ENCODE results near the gene RFX2. TPM values are rescaled to one million over a fixed set of nuclear protein-coding genes. Genes with fewer than 3 reads are reported as not detected.

RFX2 gene
- total and polyA plus RNA-seq, 12 donors: 2.3 to 10.4 (median 4.6) TPM

DNA sequence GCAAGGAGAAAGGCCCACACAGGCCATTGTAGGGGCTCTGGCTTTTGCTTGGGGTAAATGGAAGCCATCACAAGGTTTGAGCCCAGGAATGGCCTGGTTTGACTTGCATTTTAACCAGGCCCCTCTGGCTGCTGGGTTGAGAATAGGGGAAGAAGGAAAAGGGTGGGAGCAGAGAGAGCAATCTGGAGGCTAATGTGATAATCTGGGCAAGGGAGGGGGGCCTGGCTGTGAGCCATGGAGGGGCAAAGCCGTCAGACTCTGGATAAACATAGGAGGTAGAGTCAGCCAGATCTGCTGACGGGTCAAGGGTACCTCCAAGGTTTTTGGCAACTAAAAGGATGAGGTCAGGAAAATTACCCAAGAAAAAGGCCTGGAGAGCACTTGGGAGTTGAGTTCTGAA, 41.6 kb downstream of the RFX2 start:
- no peak overlapping the region for H3K4me3 ChIP-seq
- TF ChIP-seq POLR2A (IDR thresholded peaks at IDR 0.05): no peak
- TF ChIP-seq, protein P1, sequence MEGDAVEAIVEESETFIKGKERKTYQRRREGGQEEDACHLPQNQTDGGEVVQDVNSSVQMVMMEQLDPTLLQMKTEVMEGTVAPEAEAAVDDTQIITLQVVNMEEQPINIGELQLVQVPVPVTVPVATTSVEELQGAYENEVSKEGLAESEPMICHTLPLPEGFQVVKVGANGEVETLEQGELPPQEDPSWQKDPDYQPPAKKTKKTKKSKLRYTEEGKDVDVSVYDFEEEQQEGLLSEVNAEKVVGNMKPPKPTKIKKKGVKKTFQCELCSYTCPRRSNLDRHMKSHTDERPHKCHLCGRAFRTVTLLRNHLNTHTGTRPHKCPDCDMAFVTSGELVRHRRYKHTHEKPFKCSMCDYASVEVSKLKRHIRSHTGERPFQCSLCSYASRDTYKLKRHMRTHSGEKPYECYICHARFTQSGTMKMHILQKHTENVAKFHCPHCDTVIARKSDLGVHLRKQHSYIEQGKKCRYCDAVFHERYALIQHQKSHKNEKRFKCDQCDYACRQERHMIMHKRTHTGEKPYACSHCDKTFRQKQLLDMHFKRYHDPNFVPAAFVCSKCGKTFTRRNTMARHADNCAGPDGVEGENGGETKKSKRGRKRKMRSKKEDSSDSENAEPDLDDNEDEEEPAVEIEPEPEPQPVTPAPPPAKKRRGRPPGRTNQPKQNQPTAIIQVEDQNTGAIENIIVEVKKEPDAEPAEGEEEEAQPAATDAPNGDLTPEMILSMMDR (IDR thresholded peaks at IDR 0.05): no peak
- no peaks in the 10 kb centered on the region for H3K36me3 ChIP-seq (replicated peaks in 1 of 2)
- H3K4me1 ChIP-seq (replicated peaks in 1 of 2): peaks cover 0 to 22% of the 10 kb centered on the region in 2 donors
- H3K27me3 ChIP-seq: no peaks in the 10 kb centered on the region
- no peak overlapping the region for H3K27ac ChIP-seq
- H3K9me3 ChIP-seq (replicated peaks in 1 of 3): no peaks in the 10 kb centered on the region
- 19 to 35% (median 24%) methylated on average over 2 of the region's 2 CpGs for WGBS, 4 donors
- peak in 3 of 7 donors; percentile 23 to 56 (median 29) for DNase-seq
- intact Hi-C loops (cut with DNase I): no loop called here

- intact Hi-C loops (cut with DNase I): no loop called here
- Histone ChIP-seq H3K4me1 (replicated peaks in 1 of 2) (peaks cover 0 to 22% of the 10 kb centered on the region in 2 donors), H3K27ac (peak overlapping the region in 1 of 5 donors; percentile 66), H3K9me3 (replicated peaks in 1 of 3) (no peaks in the 10 kb centered on the region), H3K4me3 (no peak overlapping the region), H3K27me3 (no peaks in the 10 kb centered on the region), H3K36me3 (replicated peaks in 1 of 2) (no peaks in the 10 kb centered on the region)
- DNase-seq: peak in 3 of 7 donors; percentile 11 to 37 (median 11)
- 91 to 100% (median 95%) methylated on average over 1 to 2 of the region's 2 CpGs for WGBS, 4 donors
- TF ChIP-seq, protein P1 (IDR thresholded peaks at IDR 0.05): no peak
- TF ChIP-seq POLR2A (IDR thresholded peaks at IDR 0.05): no peak
Observed at GRCh38 chr19:6067975-6068374, 42.3 kb downstream of the RFX2 start.

GRCh38 chr19:6066661-6067646, 43.3 kb downstream of the RFX2 start:
- Histone ChIP-seq H3K9me3 (replicated peaks in 1 of 3) (no peaks in the 10 kb centered on the region), H3K4me3 (no peak overlapping the region), H3K36me3 (replicated peaks in 1 of 2) (no peaks in the 10 kb centered on the region), H3K27me3 (no peaks in the 10 kb centered on the region), H3K4me1 (replicated peaks in 1 of 2) (peaks cover 8 to 30% of the 10 kb centered on the region in 2 donors), H3K27ac (peak overlapping the region in 3 of 5 donors; percentile 11 to 74 (median 66))
- WGBS, 4 donors: 46 to 52% (median 48%) methylated on average over 18 of the region's 18 CpGs
- DNase-seq: peak; percentile 62 to 96 (median 73)
- intact Hi-C loops (cut with DNase I): no loop called here
- TF ChIP-seq, protein P1 (IDR thresholded peaks at IDR 0.05): no peak
- TF ChIP-seq POLR2A (IDR thresholded peaks at IDR 0.05): no peak

DNA sequence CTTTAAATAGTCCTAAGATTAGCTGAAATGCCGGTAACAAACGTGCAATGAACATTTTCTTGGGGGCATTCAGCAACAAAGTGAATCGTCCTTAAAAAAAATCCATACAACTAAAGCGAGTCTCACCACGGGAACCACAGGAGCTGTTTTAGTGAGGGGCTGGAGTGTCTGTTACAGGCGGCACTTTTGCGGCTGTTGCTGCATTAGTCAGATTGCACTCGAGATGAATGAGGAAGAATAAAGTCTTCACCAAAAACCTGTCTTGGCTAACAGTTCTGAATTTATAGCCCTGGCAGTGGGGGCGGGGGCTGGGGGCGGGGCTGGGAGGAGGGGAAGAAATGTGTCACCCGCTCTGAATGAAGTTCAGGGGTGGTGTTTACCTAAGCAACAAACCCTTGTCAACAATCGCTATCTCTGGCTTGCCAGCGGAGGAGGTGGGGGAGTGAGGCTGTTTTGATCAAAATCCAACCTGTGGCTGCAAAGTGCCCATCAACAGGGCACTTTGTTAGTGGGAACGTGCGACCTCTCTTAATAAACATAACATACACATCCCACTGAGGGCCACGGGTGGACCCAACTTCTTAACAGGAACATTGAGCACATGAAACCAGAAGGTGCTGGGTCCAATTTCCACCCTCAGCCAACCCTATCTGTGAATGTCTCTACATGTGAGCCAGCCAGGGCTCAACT, 44.5 kb downstream of the RFX2 start:
- peak overlapping the region in 3 of 5 donors; percentile 7 to 74 (median 66) for H3K27ac ChIP-seq
- H3K36me3 ChIP-seq (replicated peaks in 1 of 2): no peaks in the 10 kb centered on the region
- peak in 5 of 7 donors; percentile 14 to 55 (median 26) for DNase-seq
- no peaks in the 10 kb centered on the region for H3K9me3 ChIP-seq (replicated peaks in 1 of 3)
- H3K27me3 ChIP-seq: no peaks in the 10 kb centered on the region
- WGBS, 4 donors: 47 to 65% (median 58%) methylated on average over 13 to 16 of the region's 16 CpGs
- TF ChIP-seq POLR2A (IDR thresholded peaks at IDR 0.05): no peak
- TF ChIP-seq, protein P1 (IDR thresholded peaks at IDR 0.05): no peak
- peaks cover 10 to 42% of the 10 kb centered on the region in 2 donors for H3K4me1 ChIP-seq (replicated peaks in 1 of 2)
- H3K4me3 ChIP-seq: no peak overlapping the region
- intact Hi-C loops (cut with DNase I): no loop called here
